HG02588 (cell line): ENCODE measurements around the gene CATSPERB.
"Not testable (repeated sequence)": the region's sequence is repeated elsewhere in the genome, so short reads cannot be mapped to it uniquely, and the experiment has no call there.

Experiments
- ATAC-seq: cut with Tn5 transposase; IDR thresholded peaks from one replicate; pipeline ENCODE4 v1.9.1; 2021; ENCODE audit warnings: mild to moderate bottlenecking, moderate library complexity; ENCODE audit not compliant: unreplicated experiment

The CATSPERB gene

DNA sequence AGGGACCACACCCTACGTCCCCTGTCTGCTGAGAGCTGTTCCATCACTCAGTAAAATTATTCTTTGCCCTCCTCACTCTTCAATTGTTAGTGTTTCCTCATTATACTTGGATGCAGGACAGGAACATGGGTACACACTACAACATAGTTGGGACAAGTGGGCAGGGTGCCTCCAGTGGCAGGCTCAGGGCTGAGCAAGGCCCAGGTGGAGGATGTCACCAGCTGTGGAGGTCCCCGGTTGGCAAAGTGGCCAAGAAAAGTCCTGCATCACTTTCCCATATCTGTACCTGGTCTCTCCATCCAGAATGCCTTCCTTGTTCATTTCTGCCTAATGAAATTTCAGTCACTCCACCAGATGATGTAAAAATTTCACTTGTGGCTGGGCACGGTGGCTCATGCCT is 149.1 kb downstream of the CATSPERB start:
- no peak for ATAC-seq

DNA sequence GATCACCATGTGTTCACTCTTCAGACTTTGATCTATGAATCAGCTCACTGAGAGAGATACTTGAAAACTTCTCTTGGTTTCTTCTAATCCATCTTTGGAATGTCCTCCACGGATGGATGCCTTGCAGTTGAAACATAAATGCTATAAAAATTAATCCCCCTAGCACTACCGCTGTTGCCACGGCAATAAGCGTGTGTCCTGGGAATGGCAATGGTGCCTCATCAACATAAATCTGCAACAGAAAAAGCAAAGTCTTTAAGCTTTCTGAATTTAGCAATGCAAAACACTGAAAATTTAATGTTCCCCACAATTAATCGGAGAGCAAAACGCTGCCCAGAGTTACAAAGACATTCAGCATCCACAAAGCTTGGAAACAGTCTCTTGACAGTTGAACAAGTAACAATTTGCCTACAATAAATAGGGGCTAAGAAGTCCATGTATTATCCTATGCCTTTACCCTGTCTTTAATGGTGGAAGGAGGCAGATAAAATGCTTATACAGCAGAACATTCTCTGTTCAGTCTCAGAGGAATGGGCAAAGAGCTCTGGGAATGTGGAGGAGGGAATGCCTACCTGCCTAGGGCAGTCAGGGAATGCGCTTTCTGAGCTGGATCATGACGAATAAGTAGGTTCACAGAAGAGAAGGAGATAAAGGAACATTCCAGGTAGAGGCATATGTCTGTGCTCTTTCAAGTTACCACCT is 150.9 kb downstream of the CATSPERB start:
- ATAC-seq = no peak

DNA sequence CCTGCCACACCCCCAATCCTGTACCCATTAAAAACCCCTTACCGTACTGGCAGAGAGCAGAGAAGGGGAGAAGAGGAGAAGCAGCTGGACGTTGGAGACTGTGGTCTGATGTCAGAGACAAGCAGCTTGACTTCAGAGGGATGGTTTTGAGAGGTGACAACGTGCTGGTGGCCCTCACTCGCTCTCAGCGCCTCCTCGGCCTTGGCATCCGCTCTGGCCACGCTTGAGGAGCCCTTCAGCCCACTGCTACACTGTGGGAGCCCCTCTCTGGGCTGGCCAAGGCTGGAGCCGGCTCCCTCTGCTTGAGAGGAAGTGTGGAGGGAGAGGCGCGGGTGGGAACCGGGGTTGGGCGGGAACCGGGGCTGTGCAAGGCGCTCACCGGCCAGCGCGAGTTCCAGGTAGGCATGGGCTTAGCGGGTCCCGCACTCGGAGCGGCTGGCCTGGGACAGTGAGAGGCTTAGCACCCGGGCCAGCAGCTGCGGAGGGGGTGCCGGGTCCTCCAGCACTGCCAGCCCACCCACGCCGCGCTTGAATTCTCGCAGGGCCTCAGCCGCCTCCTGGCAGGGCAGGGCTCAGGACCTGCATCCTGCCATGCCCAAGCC is 154.2 kb downstream of the CATSPERB start:
- no peak for ATAC-seq

DNA sequence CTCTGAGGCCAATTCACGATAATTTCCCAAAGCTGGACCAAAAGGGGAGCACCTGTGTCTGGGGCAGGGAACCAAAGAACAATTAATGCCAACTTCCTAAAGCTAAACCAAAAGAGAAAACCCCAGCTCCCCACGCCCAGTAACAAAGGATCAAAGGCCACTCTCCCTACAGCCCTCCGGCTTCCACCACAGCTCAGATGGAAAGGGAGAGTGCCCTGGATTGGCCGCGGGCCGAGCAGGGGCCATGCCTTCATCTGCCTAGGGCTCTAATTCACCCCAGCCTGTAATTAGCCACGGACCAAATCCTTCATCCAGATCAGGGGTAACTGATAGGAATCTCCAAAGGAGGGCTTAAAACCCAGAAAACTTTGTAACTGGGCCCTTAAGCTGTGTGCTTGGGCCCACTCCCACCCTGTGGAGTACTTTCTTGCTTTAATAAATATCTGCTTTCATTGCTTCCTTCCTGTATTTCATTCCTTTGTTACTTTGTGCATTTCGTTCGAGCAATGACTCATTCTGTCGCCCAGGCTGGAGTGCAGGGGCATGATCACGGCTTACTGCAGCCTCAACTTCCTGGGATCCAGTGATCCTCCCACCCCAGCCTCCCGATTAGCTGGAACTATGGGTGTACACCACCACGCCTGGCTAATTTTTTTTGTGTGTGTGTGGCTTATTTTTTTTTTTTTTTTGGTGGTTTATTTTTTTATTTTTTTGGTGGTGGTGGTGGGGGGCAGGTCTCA is 156.2 kb downstream of the CATSPERB start:
- ATAC-seq = no peak

DNA sequence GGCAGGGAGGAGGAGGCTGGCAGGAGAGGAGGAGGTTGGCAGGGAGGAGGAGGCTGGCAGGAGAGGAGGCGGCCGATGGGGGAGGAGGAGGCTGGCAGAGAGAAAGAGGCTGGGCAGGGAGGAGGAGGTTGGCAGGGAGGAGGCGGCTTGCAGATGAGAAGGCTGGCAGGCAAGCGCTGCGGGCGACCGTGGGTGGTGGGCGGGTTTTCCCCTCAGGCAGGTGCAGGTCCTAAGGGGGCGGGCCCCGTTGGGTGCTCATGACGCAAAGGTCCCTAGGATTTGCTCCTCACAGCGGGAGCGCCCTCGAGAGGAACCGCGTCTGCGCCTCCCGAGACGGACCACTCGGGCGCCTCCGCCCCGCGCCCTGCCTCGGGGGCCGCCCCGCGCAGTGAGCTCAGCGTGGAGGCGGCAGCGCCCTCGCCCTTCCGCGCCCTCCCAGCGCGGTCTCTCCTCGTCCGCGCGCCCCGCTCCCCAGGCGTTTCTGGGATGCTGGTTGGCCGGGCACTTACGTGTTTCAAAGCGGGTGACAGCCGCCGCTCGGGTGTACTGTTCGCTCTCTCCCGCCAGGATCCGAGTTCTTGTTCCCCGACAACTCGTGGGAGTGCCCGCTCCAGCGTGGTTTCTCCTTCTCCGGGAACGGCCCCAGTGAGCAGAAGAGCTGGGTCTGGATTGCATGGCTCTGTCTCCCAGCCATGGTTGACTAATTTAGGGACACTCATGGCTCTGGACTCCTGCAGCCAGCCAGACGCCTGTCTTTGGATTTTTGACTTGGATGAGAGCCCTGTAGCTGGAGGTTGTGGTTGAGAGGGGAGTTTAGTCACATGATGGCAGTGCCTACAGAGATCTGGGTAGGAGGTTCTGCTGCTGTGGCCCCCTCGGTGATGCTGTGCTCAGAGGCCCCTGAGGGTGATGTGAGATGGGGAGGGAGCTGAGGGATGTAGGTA is 157.7 kb downstream of the CATSPERB start:
- no peak for ATAC-seq

DNA sequence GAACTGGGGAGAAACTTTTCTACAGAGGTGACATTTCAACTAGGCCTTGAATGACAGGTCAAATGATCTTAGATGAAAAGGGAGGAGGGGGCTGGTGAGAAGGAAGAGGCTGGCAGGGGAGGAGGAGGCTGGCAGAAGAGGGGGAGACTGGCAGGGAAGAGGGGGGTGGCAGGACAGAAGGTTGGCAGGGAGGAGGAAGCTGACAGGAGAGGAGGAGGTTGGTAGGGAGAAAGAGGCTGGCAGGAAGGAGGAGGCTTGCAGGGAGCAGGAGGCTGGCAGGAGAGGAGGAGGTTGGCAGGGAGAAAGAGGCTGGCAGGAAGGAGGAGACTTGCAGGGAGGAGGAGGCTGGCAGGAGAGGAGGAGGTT is 158.4 kb downstream of the CATSPERB start:
- no peak for ATAC-seq

DNA sequence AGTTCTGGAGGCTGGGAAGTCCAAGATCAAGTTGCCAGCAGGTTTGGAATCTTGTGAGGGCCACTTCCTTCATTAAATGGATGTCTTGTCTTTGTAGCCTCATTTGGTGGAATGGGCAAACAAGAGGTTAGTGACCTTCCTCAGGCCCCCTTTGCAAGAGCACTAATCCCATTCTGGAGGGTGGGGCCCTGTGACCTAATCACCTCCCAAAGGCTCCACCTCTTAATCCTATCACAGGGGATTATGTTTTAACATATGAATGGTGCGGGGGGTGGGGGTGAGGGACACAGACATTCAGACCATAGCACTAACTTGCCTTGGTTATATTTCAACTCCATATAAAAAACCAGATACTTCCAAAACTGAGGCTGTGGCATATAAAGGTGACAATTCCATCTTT is 161.9 kb downstream of the CATSPERB start:
- no peak for ATAC-seq

DNA sequence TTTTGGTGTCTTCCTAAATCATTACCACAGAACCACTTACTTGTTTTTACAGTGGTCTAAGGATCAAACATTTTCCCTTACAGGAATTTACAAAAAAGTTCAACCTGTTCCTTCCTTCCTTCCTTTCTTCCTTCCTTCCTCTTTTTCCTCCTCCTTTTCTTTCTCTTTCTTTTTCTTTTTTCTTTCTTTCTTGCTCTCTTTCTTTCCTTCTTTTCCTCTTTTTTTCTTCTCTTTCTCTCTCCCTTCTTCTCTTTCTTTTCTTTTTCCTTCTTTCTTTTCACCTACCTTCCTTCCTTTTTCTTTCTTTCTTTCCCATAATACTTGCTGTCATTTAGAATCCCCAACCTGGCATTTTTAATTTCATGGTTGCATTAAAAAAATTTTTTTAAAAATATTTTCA is 162.6 kb downstream of the CATSPERB start:
- no peak for ATAC-seq

DNA sequence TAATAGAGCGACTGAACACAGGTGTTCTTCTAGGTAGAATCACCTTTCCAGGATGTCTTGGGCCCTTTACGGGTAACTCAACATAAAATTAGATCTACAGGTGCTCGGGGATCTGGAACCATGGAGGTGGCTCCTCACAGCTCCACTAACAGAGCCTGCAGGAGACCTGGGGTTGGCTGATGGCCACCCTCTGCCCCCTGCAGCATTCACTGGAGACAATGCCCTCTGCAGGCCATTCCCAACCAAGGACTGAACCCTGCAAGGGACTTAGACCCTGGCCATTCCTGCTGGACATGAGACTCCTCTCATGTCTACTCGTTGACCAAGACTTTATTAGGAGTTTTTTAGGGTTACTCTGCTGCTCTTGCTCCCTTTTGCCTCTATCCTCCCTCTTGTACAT is 163.3 kb downstream of the CATSPERB start:
- no peak for ATAC-seq

DNA sequence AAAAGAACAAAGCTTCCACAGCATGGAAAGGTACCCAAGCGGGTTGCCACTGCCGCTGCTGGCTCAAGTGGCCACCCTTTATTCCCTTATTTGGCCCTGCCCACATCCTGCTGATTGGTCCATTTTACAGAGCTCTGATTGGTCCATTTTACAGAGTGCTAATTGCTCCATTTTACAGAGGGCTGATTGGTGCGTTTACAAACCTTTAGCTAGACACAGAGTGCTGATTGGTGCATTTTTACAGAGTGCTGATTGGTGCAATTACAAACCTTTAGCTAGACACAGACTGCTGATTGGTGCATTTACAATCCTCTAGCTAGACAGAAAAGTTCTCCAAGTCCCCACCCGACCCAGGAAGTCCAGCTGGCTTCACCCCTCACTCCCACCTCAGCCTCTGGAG is 164.1 kb downstream of the CATSPERB start:
- not testable (repeated sequence) for ATAC-seq

DNA sequence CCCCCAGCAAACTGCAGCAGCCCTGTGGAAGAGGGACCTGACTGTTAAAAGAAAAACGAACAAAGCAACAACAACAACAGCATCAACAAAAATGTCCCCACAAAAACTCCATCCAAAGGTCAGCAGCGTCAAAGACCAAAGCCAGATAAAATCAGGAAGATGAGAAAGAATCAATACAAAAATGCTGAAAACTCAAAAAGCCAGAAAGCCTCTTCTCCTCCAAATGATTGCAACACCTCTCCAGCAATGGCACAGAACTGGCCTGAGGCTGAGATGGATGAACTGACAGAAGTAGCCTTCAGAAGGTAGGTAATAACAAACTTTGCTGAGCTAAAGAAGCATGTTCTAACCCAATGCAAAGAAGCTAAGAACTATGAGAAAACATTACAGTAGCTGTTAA is 176.4 kb downstream of the CATSPERB start:
- no peak for ATAC-seq

DNA sequence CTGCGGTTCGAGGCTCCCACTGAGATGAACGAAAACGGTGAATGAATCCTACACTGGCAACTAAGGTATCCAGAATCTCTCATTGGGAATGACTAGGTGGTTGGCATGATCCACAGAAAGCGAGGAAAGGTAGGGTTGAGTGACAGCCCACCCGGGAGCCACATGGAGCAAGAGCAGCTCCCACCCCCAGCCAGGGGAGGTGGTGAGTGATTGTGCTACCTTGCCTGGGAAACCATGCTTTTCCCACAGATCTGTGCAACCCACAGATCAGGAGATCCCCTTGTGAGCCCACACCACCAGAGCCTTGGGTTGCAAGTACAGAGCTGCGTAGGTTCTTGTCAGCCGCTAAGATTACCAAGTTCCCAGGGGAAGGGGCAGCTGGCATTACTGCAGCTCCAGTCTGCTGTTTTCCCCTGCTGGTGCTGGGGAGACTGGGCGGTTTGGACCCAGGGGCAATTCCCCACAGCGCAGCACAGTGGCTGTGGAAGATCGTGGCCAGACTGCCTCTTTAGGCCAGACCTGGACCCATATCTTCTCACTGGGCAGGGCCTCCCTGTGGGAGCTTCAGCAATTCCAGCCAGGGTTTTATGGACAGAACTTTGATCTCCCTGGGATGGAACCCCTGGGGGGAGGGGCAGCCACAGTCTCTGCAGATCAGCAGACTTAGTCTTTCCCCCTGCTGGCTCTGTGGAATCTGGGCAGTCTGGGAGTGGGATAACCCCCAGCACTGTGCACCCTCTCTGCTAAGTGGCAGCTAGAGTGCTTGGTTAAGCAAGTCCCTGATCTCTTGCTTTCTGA is 177.2 kb downstream of the CATSPERB start:
- ATAC-seq = no peak

DNA sequence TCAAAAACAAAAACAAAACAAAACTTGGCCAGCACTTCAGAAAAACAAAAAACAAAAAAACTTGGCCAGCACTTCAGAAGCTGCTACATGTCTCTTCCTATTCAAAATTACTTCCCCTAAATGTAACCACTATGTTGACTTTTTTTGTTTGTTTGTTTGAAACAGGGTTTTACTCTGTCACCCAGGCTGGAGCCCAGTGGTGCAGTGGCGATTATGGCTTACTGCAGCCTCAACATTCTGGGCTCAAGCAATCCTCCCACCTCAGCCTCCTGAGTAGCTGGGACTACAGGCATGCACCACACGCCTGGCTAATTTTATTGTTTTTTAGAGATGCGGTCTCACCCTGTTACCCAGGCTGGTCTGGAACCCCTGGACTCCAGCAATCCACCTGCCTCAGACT is 183.8 kb downstream of the CATSPERB start:
- ATAC-seq = no peak

DNA sequence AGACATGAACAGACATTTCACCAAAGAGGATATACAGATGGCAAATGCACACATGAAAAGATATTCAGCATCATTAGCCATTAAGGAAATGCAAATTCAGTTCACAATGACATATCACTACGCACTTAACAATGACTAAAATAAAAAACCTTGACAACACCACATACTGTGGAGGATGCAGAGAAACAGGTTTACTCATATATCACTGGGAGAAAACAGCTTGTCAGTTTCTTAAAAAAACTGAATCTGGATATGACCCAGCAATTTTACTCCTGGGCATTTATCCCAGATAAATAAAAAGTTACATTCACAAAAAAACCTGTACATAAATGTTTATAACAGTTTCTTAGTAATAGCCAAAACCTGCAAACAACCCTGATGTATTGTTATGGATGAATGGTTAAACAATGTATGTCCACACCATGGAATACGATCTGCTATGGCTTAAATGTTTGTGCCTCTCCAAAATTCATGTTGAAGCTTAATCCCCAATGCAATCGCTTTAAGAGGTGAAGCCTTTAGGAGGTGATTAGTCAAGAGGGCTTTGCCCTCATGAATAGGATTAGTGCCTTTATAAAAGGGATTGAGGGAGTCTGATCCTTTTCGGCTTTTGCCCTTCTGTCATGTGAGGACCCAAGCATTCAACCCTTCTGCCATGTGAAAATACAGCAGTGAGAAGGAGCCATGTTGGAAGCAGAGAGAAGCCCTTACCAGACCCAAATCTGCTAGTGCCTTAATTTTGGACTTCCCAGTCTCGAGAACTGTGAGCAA is 185.8 kb downstream of the CATSPERB start:
- no peak for ATAC-seq

DNA sequence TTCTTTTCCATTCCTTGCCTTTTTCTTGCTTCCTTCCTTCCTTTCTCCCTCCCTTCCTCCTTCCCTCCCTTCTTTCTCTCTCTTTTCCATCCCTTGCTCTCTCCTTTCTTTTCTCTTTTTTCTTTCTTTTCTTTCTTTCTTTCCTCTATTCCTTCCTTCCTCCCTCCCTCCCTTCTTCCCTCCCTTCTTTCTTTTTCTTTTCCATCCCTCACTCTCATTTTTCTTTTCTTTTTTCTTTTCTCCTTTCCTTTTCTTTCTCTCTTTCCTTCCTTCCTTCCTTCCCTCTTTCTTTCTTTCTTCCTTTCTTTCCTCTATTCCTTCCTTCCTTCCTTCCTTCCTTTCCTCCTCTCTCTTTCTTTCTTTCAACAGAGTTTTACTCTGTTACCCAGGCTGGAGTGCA is 186.7 kb downstream of the CATSPERB start:
- no peak for ATAC-seq

DNA sequence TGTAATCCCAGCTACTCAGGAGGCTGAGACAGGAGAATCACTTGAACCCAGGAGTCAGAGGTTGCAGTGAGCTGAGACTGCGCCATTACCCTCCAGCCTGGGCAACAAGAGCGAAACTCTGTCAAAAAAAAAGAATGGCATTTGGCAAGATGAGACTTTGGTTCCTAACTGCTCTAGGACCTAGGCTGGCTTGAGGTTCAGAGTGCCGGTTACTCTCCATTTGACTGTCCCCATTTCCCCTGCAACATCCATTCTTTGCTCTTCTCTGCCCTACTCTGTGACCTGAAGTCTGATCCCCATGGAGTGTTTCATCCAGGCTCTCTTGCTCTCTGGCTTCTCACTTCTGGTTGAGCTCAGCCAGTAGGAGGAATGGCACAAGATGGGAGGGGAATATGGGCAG is 195.6 kb downstream of the CATSPERB start:
- no peak for ATAC-seq

DNA sequence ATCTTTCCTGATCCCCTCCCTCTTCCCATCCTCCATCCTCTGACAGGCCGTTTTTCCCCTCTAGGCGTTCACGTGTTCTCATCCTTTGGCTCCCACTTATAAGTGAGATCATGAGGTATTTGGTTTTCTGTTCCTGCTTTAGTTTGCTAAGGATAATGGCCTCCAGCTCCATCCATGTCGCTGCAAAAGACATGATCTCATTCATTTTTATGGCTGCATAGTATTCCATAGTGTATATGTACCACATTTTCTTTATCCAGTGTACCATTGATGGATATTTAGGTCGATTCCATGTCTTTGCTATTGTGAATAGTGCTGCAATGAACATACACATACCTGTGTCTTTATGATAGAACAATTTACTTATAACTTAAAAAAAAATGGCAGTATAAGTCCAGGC is 197.8 kb downstream of the CATSPERB start:
- ATAC-seq = not testable (repeated sequence)

DNA sequence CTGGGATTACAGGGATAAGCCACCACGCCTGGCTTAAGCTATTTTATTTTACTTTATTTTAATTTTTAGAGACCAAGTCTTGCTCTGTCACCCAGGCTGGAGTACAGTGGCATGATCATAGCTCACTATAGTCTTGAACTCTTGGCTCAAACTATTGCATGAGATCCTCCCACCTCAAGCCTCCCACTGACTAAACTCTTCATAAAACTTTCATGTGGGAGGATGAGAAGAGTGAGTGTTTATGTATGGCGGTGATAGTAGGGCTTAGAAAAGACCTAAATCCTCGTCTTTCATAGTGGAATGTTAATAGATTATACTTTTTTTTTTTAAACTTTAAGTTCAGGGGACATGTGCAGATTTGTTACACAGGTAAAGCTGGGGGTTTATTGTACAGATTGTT is 198.3 kb downstream of the CATSPERB start:
- no peak for ATAC-seq
